MCF 10A (cell line): ENCODE results near the gene PAQR3. TPM values are rescaled to one million over a fixed set of nuclear protein-coding genes. Genes with fewer than 3 reads are reported as not detected.

Source experiments
- BruUV-seq: library from RNA; stranded (reverse); fragments of 400-500 nt; replicated peaks from 2 replicates; lab custom pipeline; 2021; lab: Mats Ljungman, UMichigan
- CTCF ChIA-PET: fragments of 300-600 bp; sonication (Branson Sonifier 250); formaldehyde crosslinking; extraction: SDS; loops from one replicate; lab custom pipeline; 2021; ENCODE audit warnings: antibody characterized with exemption, inconsistent platforms; lab: Yijun Ruan, JAX
- POLR2A ChIA-PET: fragments of 300-600, 350-650 bp; sonication (Branson Sonifier 250); formaldehyde crosslinking; extraction: SDS; loops from one replicate; lab custom pipeline; 2020; ENCODE audit warnings: antibody characterized with exemption, inconsistent platforms; lab: Yijun Ruan, JAX
- DNase-seq: peaks from one replicate; pipeline ENCODE4 v3.0.0-alpha.2; 2018; ENCODE audit not compliant: unreplicated experiment
- H3K27ac Mint-ChIP-seq: one replicate; pipeline ENCODE4 v1.8.0; 2022; ENCODE audit warnings: mild to moderate bottlenecking, low read depth, mixed read lengths; ENCODE audit not compliant: unreplicated experiment
- H3K27me3 Mint-ChIP-seq: one replicate; pipeline ENCODE4 v1.8.0; 2022; ENCODE audit warnings: mixed read lengths; ENCODE audit not compliant: insufficient read depth, unreplicated experiment
- H3K36me3 Mint-ChIP-seq: one replicate; pipeline ENCODE4 v1.8.0; 2022; ENCODE audit warnings: mild to moderate bottlenecking, moderate library complexity, mixed read lengths; ENCODE audit not compliant: insufficient read depth, unreplicated experiment
- H3K4me1 Mint-ChIP-seq: one replicate; pipeline ENCODE4 v1.8.0; 2022; ENCODE audit warnings: mixed read lengths; ENCODE audit not compliant: insufficient read depth, unreplicated experiment
- H3K4me3 Mint-ChIP-seq: one replicate; pipeline ENCODE4 v1.8.0; 2022; ENCODE audit warnings: mild to moderate bottlenecking, moderate library complexity, mixed read lengths; ENCODE audit not compliant: unreplicated experiment
- H3K9me3 Mint-ChIP-seq: one replicate; pipeline ENCODE4 v1.8.0; 2022; ENCODE audit warnings: mixed read lengths; ENCODE audit not compliant: unreplicated experiment
- CTCF ChIP-seq: fragments of 200-600 bp; IDR thresholded peaks from one replicate; pipeline ENCODE4 v1.8.0; 2022; ENCODE audit warnings: antibody characterized with exemption, mild to moderate bottlenecking; ENCODE audit not compliant: unreplicated experiment
- intact Hi-C: fragments of 100-400 bp; cut with micrococcal nuclease; formaldehyde crosslinking; loops from 2 replicates; pipeline ENCODE4 v1.14.1; 2022
- total RNA-seq: library from RNA; stranded (reverse); gene quantifications from 2 replicates; pipeline ENCODE4 v1.2.3, GENCODE V29; 2022

The PAQR3 gene
- total RNA-seq, 1 experiment from 2014 or later: 11.2 TPM

GRCh38 chr4:78899302-78899701, 39.9 kb downstream of the PAQR3 start:
- Mint-ChIP-seq H3K27ac (no peak overlapping the region), H3K4me3 (no peak overlapping the region), H3K27me3 (no peaks in the 10 kb centered on the region), H3K9me3 (no peaks in the 10 kb centered on the region), H3K36me3 (peaks cover 35% of the 10 kb centered on the region), H3K4me1 (no peaks in the 10 kb centered on the region)
- ChIA-PET CTCF (no interaction called here), POLR2A (no interaction called here)
- DNase-seq: no peak
- no TSS peak for BruUV-seq
- intact Hi-C loops: no loop called here
- TF ChIP-seq CTCF: no peak

GRCh38 chr4:78889955-78890354, 49.3 kb downstream of the PAQR3 start:
- no peak for DNase-seq
- Mint-ChIP-seq H3K9me3 (no peaks in the 10 kb centered on the region), H3K27me3 (no peaks in the 10 kb centered on the region), H3K27ac (no peak overlapping the region), H3K4me1 (no peaks in the 10 kb centered on the region), H3K36me3 (peaks cover 25% of the 10 kb centered on the region), H3K4me3 (no peak overlapping the region)
- intact Hi-C loops: no loop called here
- ChIA-PET CTCF (no interaction called here), POLR2A (interaction anchor here (1.0 kb wide), 1 partner anchor 17 kb away, joined by 3 read pairs; no protein-coding TSS in a partner anchor)
- no TSS peak for BruUV-seq
- TF ChIP-seq CTCF: no peak

GRCh38 chr4:78885598-78885997, 53.6 kb downstream of the PAQR3 start:
- Mint-ChIP-seq H3K4me1 (no peaks in the 10 kb centered on the region), H3K27me3 (no peaks in the 10 kb centered on the region), H3K9me3 (no peaks in the 10 kb centered on the region), H3K27ac (no peak overlapping the region), H3K36me3 (peaks cover 13% of the 10 kb centered on the region), H3K4me3 (no peak overlapping the region)
- TF ChIP-seq CTCF: no peak
- no peak for DNase-seq
- ChIA-PET CTCF (interaction anchor here (1.0 kb wide), 1 partner anchor 273 kb away, joined by 4 read pairs; no protein-coding TSS in a partner anchor), POLR2A (no interaction called here)
- intact Hi-C loops: no loop called here
- no TSS peak for BruUV-seq

- Mint-ChIP-seq H3K9me3 (no peaks in the 10 kb centered on the region), H3K27me3 (no peaks in the 10 kb centered on the region), H3K36me3 (peaks cover 4% of the 10 kb centered on the region), H3K4me3 (no peak overlapping the region), H3K4me1 (peaks cover 5% of the 10 kb centered on the region), H3K27ac (no peak overlapping the region)
- intact Hi-C loops: no loop called here
- CTCF ChIA-PET: interaction anchor here (0.6 kb wide), 2 partner anchors 16 to 17 kb away, joined by 3 read pairs; no protein-coding TSS in a partner anchor
- BruUV-seq: no TSS peak
- TF ChIP-seq CTCF: no peak
- POLR2A ChIA-PET: interaction anchor here (0.8 kb wide), 1 partner anchor 289 kb away, joined by 3 read pairs; no protein-coding TSS in a partner anchor
- no peak for DNase-seq
These were observed 58.3 kb downstream of the PAQR3 start for GRCh38 chr4:78880874-78881492.
